OCI-LY1 (cell line): ENCODE results near the gene RNF146.

Experiments used
- CTCF ChIP-seq: fragments of 200-600 bp; sonication (generic), shearing (Covaris generic); IDR thresholded peaks from 2 replicates; pipeline ENCODE4 v1.5.1; 2017; ENCODE audit warnings: mild to moderate bottlenecking, antibody characterized with exemption, low read length, moderate library complexity, mixed read lengths
- EZH2 ChIP-seq: fragments of 200-600 bp; sonication (generic), shearing (Covaris generic); IDR thresholded peaks from 2 replicates; pipeline ENCODE4 v1.8.0; 2017; ENCODE audit warnings: borderline replicate concordance, mixed run types, mild to moderate bottlenecking, antibody characterized with exemption, low read length, moderate library complexity, mixed read lengths

- TF ChIP-seq EZH2 = no peak
- peak; percentile 71 for TF ChIP-seq CTCF
Observed at GRCh38 chr6:127302728-127303660, 36.3 kb downstream of the RNF146 start.
